Ectodermal cell (in vitro differentiated cells): ENCODE measurements around the gene YBX2.
A peak's percentile ranks its signal among the peaks of the same experiment; 100 is the strongest.

ENCODE experiments used
- H3K27ac ChIP-seq: 2 replicates; pipeline ENCODE4 v1.7.0; 2013; ENCODE audit warnings: mild to moderate bottlenecking, low read depth, low read length; ENCODE audit not compliant: insufficient read depth, poor library complexity, severe bottlenecking
- H3K27me3 ChIP-seq: 2 replicates; pipeline ENCODE4 v1.7.0; 2013; ENCODE audit warnings: mild to moderate bottlenecking, low read length; ENCODE audit not compliant: insufficient read depth, control insufficient read depth, poor library complexity, severe bottlenecking
- H3K36me3 ChIP-seq: one replicate; pipeline ENCODE4 v1.7.0; 2013; ENCODE audit warnings: low read length; ENCODE audit not compliant: control insufficient read depth, insufficient read depth
- H3K4me1 ChIP-seq: one replicate; pipeline ENCODE4 v1.7.0; 2013; ENCODE audit warnings: low read length; ENCODE audit not compliant: control insufficient read depth, insufficient read depth
- H3K4me3 ChIP-seq: 2 replicates; pipeline ENCODE4 v1.7.0; 2013; ENCODE audit warnings: low read depth, low read length, control low read depth; ENCODE audit not compliant: insufficient read depth
- H3K9me3 ChIP-seq: 2 replicates; pipeline ENCODE4 v1.7.0; 2013; ENCODE audit warnings: mild to moderate bottlenecking, low read length, moderate library complexity; ENCODE audit not compliant: control insufficient read depth
- WGBS, 2 experiments: methylation state at CpG; one replicate each; pipeline ENCODE4 v1.1.7; 2013; ENCODE audit warnings: missing lambda C conversion rate in 2 of 2; 5-methylcytosine and 5-hydroxymethylcytosine counted together

YBX2 gene

DNA sequence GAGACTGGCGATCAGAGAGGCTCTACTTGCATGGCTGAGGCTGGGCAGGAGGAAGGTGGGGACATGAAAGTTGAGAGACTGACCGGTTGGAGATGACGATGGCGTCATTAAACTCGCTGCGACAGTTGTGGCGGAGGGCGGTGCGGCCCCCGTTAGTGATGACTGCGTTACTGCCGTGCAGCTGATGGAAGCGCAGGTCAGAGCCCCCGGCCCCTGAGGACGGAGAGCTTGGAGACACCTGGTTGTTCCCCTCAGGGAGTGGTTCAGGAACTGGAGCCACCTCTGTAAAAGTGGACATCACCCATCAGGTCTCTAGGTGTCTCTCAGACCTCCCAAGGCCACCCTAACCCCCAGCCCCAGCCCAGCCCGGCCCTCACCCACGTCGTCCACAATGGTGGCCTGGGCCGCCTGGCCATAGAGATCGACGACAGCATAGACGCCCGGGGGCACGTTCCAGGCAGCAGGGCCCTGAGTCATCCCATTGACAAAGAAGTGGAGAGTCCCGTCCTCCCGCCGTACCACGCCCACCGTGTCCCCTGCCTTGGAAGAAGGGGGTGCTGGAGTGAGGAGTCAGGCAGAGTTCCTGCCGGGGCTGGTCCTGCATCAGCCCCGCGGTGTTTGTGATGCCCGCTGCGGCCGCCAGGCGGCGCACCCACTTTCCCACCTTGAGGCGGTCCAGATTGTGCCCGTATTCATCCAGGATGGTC, 29.4 kb upstream of the YBX2 start:
- H3K27ac ChIP-seq, result no peak overlapping the region
- H3K36me3 ChIP-seq, result peaks cover 49% of the 10 kb centered on the region
- H3K27me3 ChIP-seq, result no peaks in the 10 kb centered on the region
- no peak overlapping the region for H3K4me3 ChIP-seq
- 71 to 74% methylated on average over 39 of the region's 39 CpGs for WGBS, 2 experiments
- no peaks in the 10 kb centered on the region for H3K9me3 ChIP-seq
- peaks cover 9% of the 10 kb centered on the region for H3K4me1 ChIP-seq

- Histone ChIP-seq H3K9me3 (no peaks in the 10 kb centered on the region), H3K27ac (no peak overlapping the region), H3K27me3 (no peaks in the 10 kb centered on the region), H3K4me1 (peaks cover 2% of the 10 kb centered on the region), H3K36me3 (peaks cover 60% of the 10 kb centered on the region), H3K4me3 (no peak overlapping the region)
- 96 to 97% methylated on average over 22 of the region's 22 CpGs for WGBS, 2 experiments
These were observed 28.2 kb upstream of the YBX2 start for GRCh38 chr17:7322520-7323194.

DNA sequence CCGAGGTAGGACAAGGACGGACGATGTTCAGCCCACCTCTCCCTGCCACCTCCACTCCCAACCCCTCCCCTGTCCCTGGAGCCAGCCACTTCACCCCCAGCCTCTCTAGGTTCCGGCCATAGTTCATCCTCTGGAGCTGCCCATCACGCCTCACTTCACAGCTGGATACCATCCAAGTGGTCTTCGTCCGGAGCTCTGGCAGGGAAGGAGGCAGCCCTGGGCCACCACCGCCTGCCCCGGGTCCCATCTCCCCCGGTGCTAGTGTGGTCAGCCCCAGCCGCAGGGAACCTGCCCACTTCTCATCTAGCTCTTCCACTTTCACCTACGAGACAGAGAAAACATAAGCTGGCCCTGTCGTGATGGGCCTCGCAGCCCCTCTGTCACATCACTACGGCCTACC, 27.0 kb upstream of the YBX2 start:
- 95 to 96% methylated on average over 15 of the region's 15 CpGs for WGBS, 2 experiments
- peaks cover 62% of the 10 kb centered on the region for H3K36me3 ChIP-seq

DNA sequence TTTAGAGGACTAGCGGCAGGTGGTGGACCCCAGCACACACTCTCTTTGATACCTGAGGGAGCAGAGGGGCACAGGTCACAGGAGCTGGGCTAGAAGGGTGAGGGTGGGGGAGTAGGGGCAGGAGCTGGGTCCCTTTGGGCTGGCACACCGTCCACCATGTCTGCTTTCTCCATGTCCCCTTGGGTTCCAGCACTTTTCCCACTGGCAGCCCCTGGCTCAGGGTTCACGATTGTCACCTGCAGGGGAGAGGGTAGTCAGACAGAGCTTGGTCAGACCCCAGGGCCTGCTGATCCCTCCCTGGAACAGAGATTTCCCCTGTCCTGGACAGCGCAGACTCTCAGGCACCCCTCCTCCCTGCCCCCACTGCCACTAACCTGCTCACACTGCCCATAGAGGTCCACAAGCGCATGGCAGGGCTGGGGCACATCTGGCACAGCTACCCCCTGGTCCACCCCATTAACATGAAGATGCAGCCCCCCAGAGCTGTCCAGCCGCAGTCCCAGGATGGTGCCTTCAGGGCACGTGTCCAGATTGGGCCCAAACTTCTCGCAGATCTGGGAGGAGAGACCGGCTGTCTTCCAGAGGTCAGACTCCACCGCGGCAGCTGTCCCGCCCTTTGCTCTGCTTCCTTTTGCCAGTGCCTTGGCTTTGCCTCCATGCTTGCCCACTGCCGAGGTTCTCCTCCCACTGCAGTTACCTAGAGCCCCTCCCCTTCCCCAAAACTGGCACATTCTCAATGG, 23.9 kb upstream of the YBX2 start:
- H3K36me3 ChIP-seq, result peaks cover 46% of the 10 kb centered on the region
- no peak overlapping the region for H3K27ac ChIP-seq
- H3K9me3 ChIP-seq, result no peaks in the 10 kb centered on the region
- peaks cover 4% of the 10 kb centered on the region for H3K4me1 ChIP-seq
- 95 to 96% methylated on average over 13 of the region's 13 CpGs for WGBS, 2 experiments
- H3K27me3 ChIP-seq, result no peaks in the 10 kb centered on the region
- H3K4me3 ChIP-seq, result no peak overlapping the region

More for the DNA sequence above, 27.0 kb upstream of the YBX2 start:
- no peaks in the 10 kb centered on the region for H3K4me1 ChIP-seq
- no peaks in the 10 kb centered on the region for H3K9me3 ChIP-seq
- no peaks in the 10 kb centered on the region for H3K27me3 ChIP-seq
- H3K27ac ChIP-seq, result no peak overlapping the region
- H3K4me3 ChIP-seq, result no peak overlapping the region

GRCh38 chr17:7317161-7317803, 22.8 kb upstream of the YBX2 start:
- 95 to 96% methylated on average over 16 of the region's 16 CpGs for WGBS, 2 experiments
- peaks cover 4% of the 10 kb centered on the region for H3K4me1 ChIP-seq
- no peak overlapping the region for H3K27ac ChIP-seq
- no peaks in the 10 kb centered on the region for H3K27me3 ChIP-seq
- no peak overlapping the region for H3K4me3 ChIP-seq
- H3K36me3 ChIP-seq, result peaks cover 45% of the 10 kb centered on the region
- H3K9me3 ChIP-seq, result no peaks in the 10 kb centered on the region

DNA sequence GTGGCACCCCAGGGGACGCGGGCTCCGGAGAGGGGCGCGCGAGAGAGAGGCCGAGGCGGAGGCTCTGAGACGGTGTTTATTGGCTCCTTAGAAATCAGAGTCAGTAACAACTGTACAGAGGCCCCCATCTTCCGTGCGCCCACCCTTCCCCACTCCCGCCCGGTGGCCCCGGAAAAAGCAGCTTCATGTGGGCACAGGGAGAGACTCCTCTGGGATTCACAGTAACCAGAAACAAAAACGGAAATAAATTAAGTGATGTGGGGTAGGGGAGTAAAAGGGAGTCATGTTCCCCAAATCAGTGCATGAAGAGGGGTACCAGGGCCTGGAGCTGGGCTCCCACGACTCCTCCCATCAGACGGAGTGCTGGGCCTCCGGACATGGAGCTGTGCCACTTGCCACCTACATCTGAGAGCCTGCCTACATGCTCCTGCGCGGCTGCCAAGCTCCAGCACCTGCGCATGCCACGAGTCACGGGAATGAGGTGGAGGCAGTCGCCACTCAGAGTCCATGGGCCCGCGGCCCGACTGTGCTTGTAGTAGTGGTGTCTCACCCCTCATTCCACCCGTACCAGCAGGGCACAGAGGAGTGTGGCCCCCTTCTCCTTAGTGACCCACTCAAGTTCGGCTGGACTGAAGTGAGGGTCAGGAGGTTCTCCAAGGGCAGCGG, 21.3 kb upstream of the YBX2 start:
- Histone ChIP-seq H3K4me1 (peaks cover 4% of the 10 kb centered on the region), H3K27me3 (no peaks in the 10 kb centered on the region), H3K36me3 (peaks cover 44% of the 10 kb centered on the region), H3K27ac (peak overlapping the region; percentile 18), H3K9me3 (no peaks in the 10 kb centered on the region), H3K4me3 (peak overlapping the region; percentile 68)
- 54 to 57% methylated on average over 30 of the region's 30 CpGs for WGBS, 2 experiments

DNA sequence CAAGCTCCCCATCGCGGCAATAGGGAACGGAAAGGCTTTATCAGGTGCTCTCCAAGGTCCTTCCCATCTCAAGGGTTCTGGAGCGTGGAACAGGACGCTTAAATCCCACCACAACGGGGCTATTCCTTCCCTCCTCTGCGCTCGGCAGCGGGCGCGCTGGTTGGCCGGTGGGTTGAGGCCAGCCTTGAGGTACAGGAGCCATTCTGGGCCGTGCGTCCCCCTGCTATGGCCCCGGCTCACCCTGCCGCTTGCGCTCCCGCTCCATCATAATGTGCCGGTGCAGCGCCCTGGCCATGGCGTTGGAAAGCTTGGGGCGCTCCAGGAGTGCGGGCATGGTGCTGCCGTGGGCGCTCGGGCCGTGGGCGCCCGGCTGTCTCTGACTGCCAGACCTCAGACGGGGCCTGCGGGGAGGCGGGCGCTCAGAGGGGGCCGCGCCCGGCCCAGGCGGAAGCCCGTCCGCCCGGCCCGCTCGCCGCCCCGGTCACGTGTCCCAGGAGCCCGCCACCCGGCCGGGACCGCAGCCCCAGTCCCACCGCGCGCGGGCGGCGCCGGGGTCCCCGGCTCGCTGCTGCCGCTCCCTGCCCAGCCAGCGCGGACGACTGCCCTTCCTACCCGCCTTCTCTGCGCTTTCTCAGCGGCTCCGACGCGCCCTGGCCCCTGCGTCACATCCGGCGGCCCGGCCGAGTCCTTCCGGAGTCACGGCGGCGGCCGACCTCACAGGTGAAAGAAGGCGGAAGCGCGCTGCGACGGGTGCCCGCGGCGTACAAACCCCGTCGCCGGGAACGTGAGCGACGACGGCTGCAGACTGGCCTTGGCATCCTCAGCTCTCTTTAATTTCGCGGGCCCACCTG, 20.5 kb upstream of the YBX2 start, which contains the start of gene GPS2:
GPS2 (minus strand) TSS at position 642 of the 851 bp plus-strand sequence; CDS start at position 334, 308 bp downstream.
- H3K4me3 ChIP-seq, result peak within 1 kb of the TSS; percentile 68
- H3K4me1 ChIP-seq, result peaks cover 4% of the 10 kb centered on the region
- no peaks in the 10 kb centered on the region for H3K27me3 ChIP-seq
- H3K36me3 ChIP-seq, result peaks cover 52% of the 10 kb centered on the region
- WGBS, 2 experiments, result 0 to 1% methylated on average over 95 of the region's 95 CpGs
- peak within 1 kb of the TSS; percentile 18 for H3K27ac ChIP-seq
- H3K9me3 ChIP-seq, result no peaks in the 10 kb centered on the region

GRCh38 chr17:7313890-7314718, 19.7 kb upstream of the YBX2 start:
- H3K9me3 ChIP-seq, result no peaks in the 10 kb centered on the region
- H3K27ac ChIP-seq, result peak overlapping the region; percentile 6
- peaks cover 9% of the 10 kb centered on the region for H3K4me1 ChIP-seq
- peak overlapping the region; percentile 68 for H3K4me3 ChIP-seq
- H3K27me3 ChIP-seq, result no peaks in the 10 kb centered on the region
- peaks cover 58% of the 10 kb centered on the region for H3K36me3 ChIP-seq
- WGBS, 2 experiments, result 53 to 55% methylated on average over 9 of the region's 9 CpGs
